ENCODE measurements around the gene BTBD17. TPM values are rescaled to one million over a fixed set of nuclear protein-coding genes. Genes with fewer than 3 reads are reported as not detected.

BTBD17 gene
- total and polyA plus RNA-seq, 2 experiments from 2014 or later: 1.9 to 5.0 TPM

DNA sequence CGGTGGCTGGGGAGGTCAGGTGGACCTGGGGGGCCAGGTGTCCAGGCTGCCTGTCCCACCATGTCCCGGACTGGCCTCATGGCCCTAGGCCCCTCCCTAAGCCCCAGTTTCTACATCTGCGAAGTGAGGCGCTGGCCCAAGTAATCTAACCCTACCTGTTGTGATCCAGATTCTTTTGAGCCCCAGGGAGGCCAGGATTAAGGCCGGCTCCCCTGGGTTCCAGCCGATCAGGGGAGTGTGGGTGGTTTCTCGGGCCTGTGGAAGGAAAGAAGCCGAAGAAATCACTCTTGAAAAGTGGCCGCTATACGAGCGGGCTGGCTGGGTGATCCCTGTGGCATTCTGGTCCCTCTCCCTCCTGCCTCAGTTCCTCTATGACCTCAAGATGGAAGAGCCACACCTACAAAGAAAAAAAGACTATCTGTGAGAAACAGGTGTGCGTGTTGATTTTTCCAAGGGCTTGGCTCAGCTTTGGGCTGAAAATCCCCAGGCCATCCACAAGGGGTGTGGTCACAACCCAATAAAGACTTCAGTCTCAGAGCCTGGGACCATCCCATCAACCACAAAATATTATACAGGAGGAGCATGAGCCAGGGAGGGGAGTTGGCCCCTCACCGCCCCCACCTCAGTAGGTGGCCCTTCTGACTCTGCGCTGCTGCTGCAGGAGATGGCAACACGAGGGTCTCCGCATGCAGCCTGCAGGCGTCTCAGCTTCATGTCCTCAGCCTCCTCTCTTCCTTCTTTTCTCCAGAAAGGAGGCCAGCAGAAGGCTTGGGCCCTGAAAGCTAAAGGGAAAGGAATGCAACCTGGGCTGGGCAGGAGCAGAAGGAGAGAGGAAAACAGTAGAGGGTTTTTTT, 25.9 kb upstream of the BTBD17 start:
- H3K9me2 ChIP-seq (ENCODE audit: insufficient read depth): no peaks in the 10 kb centered on the region
- 0 out of 2 replicates have a peak, but pooled peaks cover 3% of the 10 kb centered on the region for H3F3A ChIP-seq (replicated peaks; ENCODE audit: low read depth)
- H3K4me3 Mint-ChIP-seq: no peak overlapping the region
- H3K27me3 Mint-ChIP-seq (ENCODE audit: insufficient read depth, low read depth, poor library complexity): peaks cover 17% of the 10 kb centered on the region
- TF ChIP-seq, protein P1, sequence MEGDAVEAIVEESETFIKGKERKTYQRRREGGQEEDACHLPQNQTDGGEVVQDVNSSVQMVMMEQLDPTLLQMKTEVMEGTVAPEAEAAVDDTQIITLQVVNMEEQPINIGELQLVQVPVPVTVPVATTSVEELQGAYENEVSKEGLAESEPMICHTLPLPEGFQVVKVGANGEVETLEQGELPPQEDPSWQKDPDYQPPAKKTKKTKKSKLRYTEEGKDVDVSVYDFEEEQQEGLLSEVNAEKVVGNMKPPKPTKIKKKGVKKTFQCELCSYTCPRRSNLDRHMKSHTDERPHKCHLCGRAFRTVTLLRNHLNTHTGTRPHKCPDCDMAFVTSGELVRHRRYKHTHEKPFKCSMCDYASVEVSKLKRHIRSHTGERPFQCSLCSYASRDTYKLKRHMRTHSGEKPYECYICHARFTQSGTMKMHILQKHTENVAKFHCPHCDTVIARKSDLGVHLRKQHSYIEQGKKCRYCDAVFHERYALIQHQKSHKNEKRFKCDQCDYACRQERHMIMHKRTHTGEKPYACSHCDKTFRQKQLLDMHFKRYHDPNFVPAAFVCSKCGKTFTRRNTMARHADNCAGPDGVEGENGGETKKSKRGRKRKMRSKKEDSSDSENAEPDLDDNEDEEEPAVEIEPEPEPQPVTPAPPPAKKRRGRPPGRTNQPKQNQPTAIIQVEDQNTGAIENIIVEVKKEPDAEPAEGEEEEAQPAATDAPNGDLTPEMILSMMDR (conservative IDR thresholded peaks at IDR 0.05; ENCODE audit: low read depth in 2 of 2): peak in 1 of 2 experiments; percentile 27; a peak in 2 of 4 replicates
- TF ChIP-seq STAT1 (IDR thresholded peaks at IDR 0.05; ENCODE audit: unreplicated experiment): no peak
- H3K27ac ChIP-seq (ENCODE audit: low read depth): no peak overlapping the region
- peaks cover 30% of the 10 kb centered on the region for H3K4me1 Mint-ChIP-seq
- H3K36me3 Mint-ChIP-seq (ENCODE audit: low read depth): no peaks in the 10 kb centered on the region
- no peaks in the 10 kb centered on the region for H3K27me3 ChIP-seq (ENCODE audit: insufficient read depth)
- H3K79me2 ChIP-seq (replicated peaks; ENCODE audit: insufficient read depth): no peaks in the 10 kb centered on the region
- H2AFZ ChIP-seq: peak overlapping the region; percentile 76
- H4K20me1 ChIP-seq (replicated peaks; ENCODE audit: insufficient read depth): no peaks in the 10 kb centered on the region
- H3K36me3 ChIP-seq (ENCODE audit: insufficient read depth): no peaks in the 10 kb centered on the region
- DNase-seq (ENCODE audit: low spot score) (peak; percentile 56), ATAC-seq (peak; percentile 85)
- H3K9me3 Mint-ChIP-seq: no peaks in the 10 kb centered on the region
- H3K4me1 ChIP-seq (ENCODE audit: insufficient read depth): peaks cover 17% of the 10 kb centered on the region
- H3K27ac Mint-ChIP-seq: no peak overlapping the region
- H3K4me2 ChIP-seq: peak overlapping the region; percentile 40; the same call in 1 of the 2 replicates
- H3K4me3 ChIP-seq: no peak overlapping the region

DNA sequence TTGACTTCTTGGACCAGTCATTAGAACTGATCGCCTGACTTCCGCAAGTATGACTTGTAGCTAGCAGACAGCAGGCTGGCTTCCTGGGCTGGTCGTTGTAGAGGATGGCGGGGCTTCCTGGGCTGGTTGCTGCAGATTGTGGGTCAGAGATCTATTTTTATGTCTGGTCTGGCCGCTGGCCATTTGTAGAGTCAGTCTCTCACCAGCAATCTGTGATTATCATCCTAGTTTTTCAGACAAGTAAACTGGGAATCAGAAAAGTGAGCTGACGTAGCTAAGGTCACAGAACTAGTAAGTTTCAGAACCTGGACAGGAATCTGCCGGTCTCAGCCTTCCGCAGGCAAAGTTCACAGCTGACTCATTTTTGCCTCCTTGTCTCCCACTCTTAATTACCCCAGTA, 24.7 kb upstream of the BTBD17 start:
- Histone ChIP-seq H3K4me3 (no peak overlapping the region), H2AFZ (0 out of 2 replicates have a peak overlapping the region, but pooled peaks have one; percentile 76), H3F3A (replicated peaks; ENCODE audit: low read depth) (0 out of 2 replicates have a peak, but pooled peaks cover 3% of the 10 kb centered on the region), H3K79me2 (replicated peaks; ENCODE audit: insufficient read depth) (no peaks in the 10 kb centered on the region), H4K20me1 (replicated peaks; ENCODE audit: insufficient read depth) (no peaks in the 10 kb centered on the region), H3K4me2 (peak overlapping the region; percentile 40; the same call in 1 of the 2 replicates), H3K36me3 (ENCODE audit: insufficient read depth) (no peaks in the 10 kb centered on the region), H3K27ac (ENCODE audit: low read depth) (no peak overlapping the region), H3K27me3 (ENCODE audit: insufficient read depth) (no peaks in the 10 kb centered on the region), H3K9me2 (ENCODE audit: insufficient read depth) (no peaks in the 10 kb centered on the region), H3K4me1 (ENCODE audit: insufficient read depth) (peaks cover 17% of the 10 kb centered on the region)
- no peaks in the 10 kb centered on the region for H3K9me3 Mint-ChIP-seq
- peaks cover 30% of the 10 kb centered on the region for H3K4me1 Mint-ChIP-seq
- ATAC-seq: no peak
- DNase-seq (ENCODE audit: low spot score): no peak
- H3K36me3 Mint-ChIP-seq (ENCODE audit: low read depth): no peaks in the 10 kb centered on the region
- peaks cover 18% of the 10 kb centered on the region for H3K27me3 Mint-ChIP-seq (ENCODE audit: insufficient read depth, low read depth, poor library complexity)
- H3K27ac Mint-ChIP-seq: no peak overlapping the region
- no peak overlapping the region for H3K4me3 Mint-ChIP-seq
- TF ChIP-seq, protein P2, sequence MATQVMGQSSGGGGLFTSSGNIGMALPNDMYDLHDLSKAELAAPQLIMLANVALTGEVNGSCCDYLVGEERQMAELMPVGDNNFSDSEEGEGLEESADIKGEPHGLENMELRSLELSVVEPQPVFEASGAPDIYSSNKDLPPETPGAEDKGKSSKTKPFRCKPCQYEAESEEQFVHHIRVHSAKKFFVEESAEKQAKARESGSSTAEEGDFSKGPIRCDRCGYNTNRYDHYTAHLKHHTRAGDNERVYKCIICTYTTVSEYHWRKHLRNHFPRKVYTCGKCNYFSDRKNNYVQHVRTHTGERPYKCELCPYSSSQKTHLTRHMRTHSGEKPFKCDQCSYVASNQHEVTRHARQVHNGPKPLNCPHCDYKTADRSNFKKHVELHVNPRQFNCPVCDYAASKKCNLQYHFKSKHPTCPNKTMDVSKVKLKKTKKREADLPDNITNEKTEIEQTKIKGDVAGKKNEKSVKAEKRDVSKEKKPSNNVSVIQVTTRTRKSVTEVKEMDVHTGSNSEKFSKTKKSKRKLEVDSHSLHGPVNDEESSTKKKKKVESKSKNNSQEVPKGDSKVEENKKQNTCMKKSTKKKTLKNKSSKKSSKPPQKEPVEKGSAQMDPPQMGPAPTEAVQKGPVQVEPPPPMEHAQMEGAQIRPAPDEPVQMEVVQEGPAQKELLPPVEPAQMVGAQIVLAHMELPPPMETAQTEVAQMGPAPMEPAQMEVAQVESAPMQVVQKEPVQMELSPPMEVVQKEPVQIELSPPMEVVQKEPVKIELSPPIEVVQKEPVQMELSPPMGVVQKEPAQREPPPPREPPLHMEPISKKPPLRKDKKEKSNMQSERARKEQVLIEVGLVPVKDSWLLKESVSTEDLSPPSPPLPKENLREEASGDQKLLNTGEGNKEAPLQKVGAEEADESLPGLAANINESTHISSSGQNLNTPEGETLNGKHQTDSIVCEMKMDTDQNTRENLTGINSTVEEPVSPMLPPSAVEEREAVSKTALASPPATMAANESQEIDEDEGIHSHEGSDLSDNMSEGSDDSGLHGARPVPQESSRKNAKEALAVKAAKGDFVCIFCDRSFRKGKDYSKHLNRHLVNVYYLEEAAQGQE (IDR thresholded peaks at IDR 0.05; ENCODE audit: unreplicated experiment): no peak
- TF ChIP-seq, protein P1 (conservative IDR thresholded peaks at IDR 0.05; ENCODE audit: low read depth in 2 of 2): no peak
- TF ChIP-seq CREB1 (CRISPR knock-in tag; IDR thresholded peaks at IDR 0.05; ENCODE audit: low read depth) (no peak), NANOG (IDR thresholded peaks at IDR 0.05; ENCODE audit: borderline replicate concordance) (no peak)
- TF ChIP-seq, protein P3, sequence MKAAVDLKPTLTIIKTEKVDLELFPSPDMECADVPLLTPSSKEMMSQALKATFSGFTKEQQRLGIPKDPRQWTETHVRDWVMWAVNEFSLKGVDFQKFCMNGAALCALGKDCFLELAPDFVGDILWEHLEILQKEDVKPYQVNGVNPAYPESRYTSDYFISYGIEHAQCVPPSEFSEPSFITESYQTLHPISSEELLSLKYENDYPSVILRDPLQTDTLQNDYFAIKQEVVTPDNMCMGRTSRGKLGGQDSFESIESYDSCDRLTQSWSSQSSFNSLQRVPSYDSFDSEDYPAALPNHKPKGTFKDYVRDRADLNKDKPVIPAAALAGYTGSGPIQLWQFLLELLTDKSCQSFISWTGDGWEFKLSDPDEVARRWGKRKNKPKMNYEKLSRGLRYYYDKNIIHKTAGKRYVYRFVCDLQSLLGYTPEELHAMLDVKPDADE (IDR thresholded peaks at IDR 0.05): no peak

Measured in GM23338 (cell line).